ENCODE results near the gene PPP1CB.

DNA sequence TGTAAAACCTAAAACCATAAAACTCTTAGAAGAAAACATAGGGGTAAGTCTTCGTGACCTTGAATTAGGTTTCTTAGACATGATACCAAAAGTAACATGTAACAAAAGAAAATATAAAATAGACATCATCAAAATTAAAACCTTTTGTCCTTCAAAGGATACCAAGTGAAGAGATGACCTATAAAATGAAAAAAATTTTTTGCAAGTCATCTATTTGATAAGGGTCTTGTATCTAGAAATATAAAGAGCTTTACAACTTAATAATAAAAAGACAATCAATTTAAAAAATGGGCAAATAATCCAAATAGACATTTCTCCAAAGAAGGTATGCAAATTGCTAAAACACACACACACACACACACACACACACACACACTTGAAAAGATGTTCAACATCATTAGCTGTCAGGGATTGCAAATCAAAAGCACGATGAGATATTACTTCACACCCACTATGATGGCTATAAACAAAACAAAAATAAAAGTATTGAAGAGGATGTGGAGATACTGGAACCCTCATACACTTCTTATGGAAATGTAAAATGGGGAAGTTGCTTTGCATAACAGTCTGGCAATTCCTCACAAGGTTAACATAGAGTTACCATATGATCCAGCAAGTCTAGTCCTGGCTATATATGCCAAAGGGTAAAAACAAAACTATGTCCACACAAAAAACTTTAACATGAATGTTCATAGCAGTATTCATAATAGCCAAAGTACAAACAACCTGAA, 82.3 kb downstream of the PPP1CB start:
- no peak for TF ChIP-seq GATA3 (IDR thresholded peaks at IDR 0.05; ENCODE audit: low read depth, low read length)
- TF ChIP-seq GATA2 (IDR thresholded peaks at IDR 0.05; ENCODE audit: low read depth, low read length) = no peak
